Measurements from ENCODE around the gene KRT3. TPM values are rescaled to one million over a fixed set of nuclear protein-coding genes. Genes with fewer than 3 reads are reported as not detected.

KRT3 gene
- total and polyA plus RNA-seq, 7 donors = not detected

DNA sequence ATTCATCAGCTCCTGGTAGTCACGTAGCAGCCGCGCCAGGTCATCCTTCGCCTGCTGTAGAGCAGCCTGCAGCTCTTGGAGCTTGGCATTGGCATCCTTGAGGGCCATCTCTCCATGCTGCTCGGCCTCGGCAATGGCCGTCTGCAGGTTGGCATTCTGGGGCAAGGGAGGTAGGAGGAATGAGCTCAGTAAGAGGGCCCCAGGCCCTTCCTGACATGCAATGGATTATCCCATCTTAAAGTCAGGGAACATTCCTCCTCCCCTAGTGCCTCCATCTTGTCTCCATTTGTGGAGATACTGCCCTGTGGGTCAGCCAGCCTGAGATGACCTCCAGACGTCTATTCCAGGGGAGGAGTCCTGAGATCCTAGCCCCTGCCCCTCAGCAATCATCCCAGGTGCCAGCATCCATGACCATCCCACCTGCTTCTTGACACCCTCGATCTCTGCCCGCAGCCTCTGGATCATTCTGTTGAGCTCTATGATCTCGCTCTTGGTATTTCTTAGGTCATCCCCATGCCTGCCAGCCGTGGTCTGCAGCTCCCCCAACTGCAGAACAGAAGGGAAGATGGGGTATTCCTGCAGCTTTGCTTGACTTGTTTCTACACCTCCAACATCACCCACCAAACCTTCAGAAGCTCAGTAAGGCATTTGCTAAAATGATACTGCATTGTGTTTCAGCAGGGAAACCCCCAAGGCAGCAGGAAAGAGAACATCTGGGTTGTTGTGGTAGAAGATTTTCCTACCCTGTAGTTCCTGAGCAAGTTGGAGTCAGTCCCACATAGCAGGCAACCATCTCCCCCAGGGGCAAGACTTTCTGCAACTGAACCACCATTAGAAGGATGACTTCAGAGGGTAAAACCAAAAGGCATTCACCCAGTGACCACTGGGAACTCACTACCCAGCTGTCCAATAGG, 4.4 kb downstream of the KRT3 start:
- TF ChIP-seq, protein P1, sequence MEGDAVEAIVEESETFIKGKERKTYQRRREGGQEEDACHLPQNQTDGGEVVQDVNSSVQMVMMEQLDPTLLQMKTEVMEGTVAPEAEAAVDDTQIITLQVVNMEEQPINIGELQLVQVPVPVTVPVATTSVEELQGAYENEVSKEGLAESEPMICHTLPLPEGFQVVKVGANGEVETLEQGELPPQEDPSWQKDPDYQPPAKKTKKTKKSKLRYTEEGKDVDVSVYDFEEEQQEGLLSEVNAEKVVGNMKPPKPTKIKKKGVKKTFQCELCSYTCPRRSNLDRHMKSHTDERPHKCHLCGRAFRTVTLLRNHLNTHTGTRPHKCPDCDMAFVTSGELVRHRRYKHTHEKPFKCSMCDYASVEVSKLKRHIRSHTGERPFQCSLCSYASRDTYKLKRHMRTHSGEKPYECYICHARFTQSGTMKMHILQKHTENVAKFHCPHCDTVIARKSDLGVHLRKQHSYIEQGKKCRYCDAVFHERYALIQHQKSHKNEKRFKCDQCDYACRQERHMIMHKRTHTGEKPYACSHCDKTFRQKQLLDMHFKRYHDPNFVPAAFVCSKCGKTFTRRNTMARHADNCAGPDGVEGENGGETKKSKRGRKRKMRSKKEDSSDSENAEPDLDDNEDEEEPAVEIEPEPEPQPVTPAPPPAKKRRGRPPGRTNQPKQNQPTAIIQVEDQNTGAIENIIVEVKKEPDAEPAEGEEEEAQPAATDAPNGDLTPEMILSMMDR (IDR thresholded peaks at IDR 0.05) = no peak
- Histone ChIP-seq H3K27me3 (ENCODE audit: insufficient read depth in 3 of 3, low read length in 2 of 3) (peaks cover 3 to 38% (median 8%) of the 10 kb centered on the region in 3 donors), H3K27ac (no peak overlapping the region), H3K4me3 (no peak overlapping the region), H3K9me3 (no peaks in the 10 kb centered on the region), H3K36me3 (ENCODE audit: insufficient read depth in 1 of 2, low read depth in 1 of 2) (no peaks in the 10 kb centered on the region), H3K4me1 (no peaks in the 10 kb centered on the region)
- intact Hi-C loops (cut with DNase I) = no loop called here
- 83 to 87% (median 87%) methylated on average over 12 of the region's 12 CpGs for WGBS, 3 donors
- DNase-seq (no peak), ATAC-seq (no peak)

DNA sequence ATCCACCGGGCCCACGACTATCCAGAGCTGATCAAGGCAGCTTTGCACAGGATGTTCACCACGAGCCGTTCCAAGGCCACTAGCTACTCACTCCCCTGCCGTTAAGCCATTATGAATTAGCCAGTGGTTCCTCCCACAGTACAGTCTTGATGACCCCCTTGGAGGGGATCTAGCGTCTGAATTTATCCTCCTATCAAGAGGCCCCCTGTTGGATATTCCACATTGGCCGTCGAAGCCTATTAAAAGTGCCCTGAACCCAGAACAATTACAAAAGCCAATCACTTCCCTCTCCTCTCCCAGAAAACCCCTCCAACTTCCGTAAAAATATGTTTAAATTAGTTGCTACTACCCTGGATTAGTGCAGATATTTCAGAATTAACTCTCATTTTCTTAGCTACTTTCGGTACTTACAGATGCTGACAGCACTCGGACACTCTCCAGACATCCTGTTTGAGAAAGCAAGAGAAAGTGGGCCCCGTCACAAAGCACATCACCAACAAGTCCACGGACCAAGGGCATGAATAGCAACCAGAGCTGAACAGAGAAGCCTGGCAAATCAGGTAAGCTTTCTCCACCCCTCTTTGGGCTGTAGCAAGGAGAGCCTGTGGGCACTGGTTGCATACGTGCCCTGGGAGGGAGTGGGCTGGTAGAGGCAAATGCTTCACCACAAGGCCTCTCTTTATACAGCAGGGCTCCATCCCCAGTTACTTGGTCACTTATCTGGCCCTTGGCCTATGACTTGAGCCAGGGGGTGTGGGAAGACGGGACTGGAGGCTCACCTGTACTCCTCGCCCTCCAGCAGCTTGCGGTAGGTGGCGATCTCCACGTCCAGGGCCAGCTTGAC, 5.3 kb downstream of the KRT3 start:
- Histone ChIP-seq H3K27me3 (ENCODE audit: insufficient read depth in 3 of 3, low read length in 2 of 3) (peaks cover 3 to 38% (median 8%) of the 10 kb centered on the region in 3 donors), H3K36me3 (ENCODE audit: insufficient read depth in 1 of 2, low read depth in 1 of 2) (no peaks in the 10 kb centered on the region), H3K27ac (no peak overlapping the region), H3K4me1 (no peaks in the 10 kb centered on the region), H3K4me3 (no peak overlapping the region), H3K9me3 (no peaks in the 10 kb centered on the region)
- intact Hi-C loops (cut with DNase I) = no loop called here
- 60 to 65% (median 63%) methylated on average over 19 of the region's 19 CpGs for WGBS, 3 donors
- ATAC-seq (no peak), DNase-seq (no peak)
- TF ChIP-seq, protein P1 (IDR thresholded peaks at IDR 0.05) = no peak

DNA sequence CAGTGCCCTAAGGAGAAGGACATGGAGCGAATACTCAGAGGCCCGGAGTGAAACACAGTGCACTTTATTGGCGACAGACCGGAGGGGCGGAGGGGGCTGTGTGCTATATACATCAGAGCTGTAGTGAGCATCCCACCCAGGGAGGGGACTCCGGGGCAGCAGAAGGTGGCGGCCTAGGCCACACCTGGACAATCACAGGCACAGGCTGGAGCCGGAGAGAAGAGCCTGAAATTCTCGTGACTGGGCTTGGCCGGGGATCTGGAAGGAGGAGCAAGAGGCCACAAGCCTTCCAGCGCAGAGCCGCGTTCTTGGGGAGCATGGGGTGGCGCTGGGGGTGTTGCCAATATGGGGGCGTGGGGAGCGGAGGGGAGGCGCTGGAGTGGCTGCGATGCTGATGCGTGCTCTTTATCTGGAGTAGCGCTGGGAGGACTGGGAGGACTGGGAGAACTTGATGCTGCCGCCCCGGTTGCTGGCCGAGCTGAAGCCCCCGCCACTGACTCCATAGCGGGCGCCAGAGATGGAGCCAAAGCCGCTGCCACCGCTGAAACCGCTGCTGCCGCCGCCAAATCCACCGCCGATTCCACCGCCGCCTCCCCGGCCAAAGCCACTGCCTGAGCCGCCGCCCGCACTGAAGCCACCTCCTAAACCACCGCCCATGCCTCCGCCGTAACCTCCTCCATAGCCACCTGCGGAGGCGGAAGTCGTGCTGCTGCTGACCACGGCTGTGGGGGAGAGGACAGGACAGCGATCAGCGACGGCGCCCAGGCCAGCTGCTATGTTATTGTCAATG, 6.1 kb downstream of the KRT3 start:
- Histone ChIP-seq H3K4me1 (no peaks in the 10 kb centered on the region), H3K27ac (no peak overlapping the region), H3K27me3 (ENCODE audit: insufficient read depth in 3 of 3, low read length in 2 of 3) (peaks cover 3 to 38% (median 10%) of the 10 kb centered on the region in 3 donors), H3K36me3 (ENCODE audit: insufficient read depth in 1 of 2, low read depth in 1 of 2) (no peaks in the 10 kb centered on the region), H3K4me3 (no peak overlapping the region), H3K9me3 (no peaks in the 10 kb centered on the region)
- DNase-seq (no peak), ATAC-seq (no peak)
- TF ChIP-seq, protein P1 (IDR thresholded peaks at IDR 0.05) = no peak
- WGBS, 3 donors = 20 to 28% (median 20%) methylated on average over 45 to 50 of the region's 50 CpGs
- intact Hi-C loops (cut with DNase I) = no loop called here

DNA sequence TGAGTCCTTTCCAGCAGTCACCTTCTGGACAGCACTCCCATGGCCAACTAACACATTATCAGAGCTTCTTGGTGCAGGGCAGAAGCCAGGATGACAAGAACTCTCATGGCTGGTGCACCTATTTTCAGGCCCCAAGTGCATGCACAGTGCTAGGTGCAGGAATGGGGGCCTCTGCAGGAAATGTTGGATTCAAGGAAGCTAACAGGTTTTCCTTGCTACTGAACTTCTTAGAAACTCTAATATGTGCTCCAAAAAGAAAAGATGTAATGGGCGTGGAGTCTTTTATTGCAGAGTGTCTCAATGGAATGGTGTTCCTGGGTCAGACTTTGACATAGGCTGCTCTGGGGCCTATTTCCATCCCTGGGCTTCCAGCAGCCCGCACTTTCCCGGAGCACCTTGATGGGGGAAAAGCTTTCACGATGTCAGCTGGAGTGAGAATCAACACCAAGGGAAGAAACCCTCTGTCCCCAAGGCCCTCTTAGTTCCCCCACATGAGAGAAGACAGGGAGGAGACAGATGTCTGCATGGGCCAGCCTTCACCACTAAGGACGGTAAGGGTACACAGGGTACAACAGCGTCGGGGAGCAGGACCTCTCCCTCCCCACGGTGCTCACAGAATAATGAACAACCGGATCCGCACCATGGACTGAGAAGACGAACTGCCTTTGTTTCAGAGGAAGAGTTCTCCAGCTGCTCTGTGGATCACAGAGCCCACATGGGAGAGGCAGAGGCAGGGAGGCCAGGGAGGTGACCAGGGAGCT, 6.9 kb downstream of the KRT3 start:
- whole genome bisulfite sequencing, 3 donors = 88 to 90% (median 89%) methylated on average over 11 of the region's 11 CpGs
- H3K36me3 ChIP-seq (ENCODE audit: insufficient read depth in 1 of 2, low read depth in 1 of 2) = no peaks in the 10 kb centered on the region
- no peaks in the 10 kb centered on the region for H3K9me3 ChIP-seq
- peaks cover 3 to 42% (median 12%) of the 10 kb centered on the region in 3 donors for H3K27me3 ChIP-seq (ENCODE audit: insufficient read depth in 3 of 3, low read length in 2 of 3)
- DNase-seq (no peak), ATAC-seq (no peak)
- TF ChIP-seq, protein P1 (IDR thresholded peaks at IDR 0.05) = no peak
- H3K27ac ChIP-seq = no peak overlapping the region
- H3K4me1 ChIP-seq = no peaks in the 10 kb centered on the region
- no peak overlapping the region for H3K4me3 ChIP-seq
- intact Hi-C loops (cut with DNase I) = no loop called here

Data from psoas muscle (tissue), 8 donors.